BLaER1 (cell line): ENCODE measurements around the gene ARHGAP24.

ENCODE experiments used
- H3K27ac ChIP-seq: shearing (Covaris generic); formaldehyde crosslinking; 2 replicates; pipeline ENCODE4 v1.8.1; 2022
- H3K27me3 ChIP-seq: shearing (Covaris generic); formaldehyde crosslinking; 2 replicates; pipeline ENCODE4 v1.8.1; 2022
- H3K36me3 ChIP-seq: shearing (Covaris generic); formaldehyde crosslinking; 2 replicates; pipeline ENCODE4 v1.8.1; 2022
- H3K4me1 ChIP-seq: shearing (Covaris generic); formaldehyde crosslinking; 2 replicates; pipeline ENCODE4 v1.8.1; 2022
- H3K4me2 ChIP-seq: shearing (Covaris generic); formaldehyde crosslinking; 2 replicates; pipeline ENCODE4 v1.8.1; 2022
- H3K4me3 ChIP-seq: shearing (Covaris generic); formaldehyde crosslinking; 2 replicates; pipeline ENCODE4 v1.8.1; 2022
- H3K9ac ChIP-seq: shearing (Covaris generic); formaldehyde crosslinking; 2 replicates; pipeline ENCODE4 v1.8.1; 2022
- H3K9me3 ChIP-seq: shearing (Covaris generic); formaldehyde crosslinking; 2 replicates; pipeline ENCODE4 v1.8.1; 2022
- H4K20me1 ChIP-seq: shearing (Covaris generic); formaldehyde crosslinking; 2 replicates; pipeline ENCODE4 v1.8.1; 2022
- Cebpa-rat ChIP-seq: shearing (Covaris generic); IDR thresholded peaks from 2 replicates; pipeline ENCODE4 v1.8.1; 2022

ARHGAP24 gene

GRCh38 chr4:85474818-85475630 lies at the start of gene ARHGAP24:
TSS of gene ARHGAP24 (plus strand) at chr4:85475150.
- H4K20me1 ChIP-seq, result no peaks in the 10 kb centered on the region
- no peak within 1 kb of the TSS for H3K4me3 ChIP-seq
- H3K9me3 ChIP-seq, result no peaks in the 10 kb centered on the region
- no peak within 1 kb of the TSS for H3K9ac ChIP-seq
- H3K27me3 ChIP-seq, result no peaks in the 10 kb centered on the region
- no peaks in the 10 kb centered on the region for H3K4me1 ChIP-seq
- no peaks in the 10 kb centered on the region for H3K36me3 ChIP-seq
- no peak within 1 kb of the TSS for H3K4me2 ChIP-seq
- H3K27ac ChIP-seq, result no peak within 1 kb of the TSS
- no peak for TF ChIP-seq Cebpa-rat

GRCh38 chr4:85426366-85426765 lies 48.6 kb upstream of the ARHGAP24 start:
- Histone ChIP-seq H3K4me3 (no peak overlapping the region), H3K9ac (no peak overlapping the region), H3K9me3 (no peaks in the 10 kb centered on the region), H4K20me1 (no peaks in the 10 kb centered on the region), H3K4me2 (no peak overlapping the region), H3K27me3 (no peaks in the 10 kb centered on the region), H3K36me3 (no peaks in the 10 kb centered on the region), H3K27ac (no peak overlapping the region), H3K4me1 (no peaks in the 10 kb centered on the region)
- no peak for TF ChIP-seq Cebpa-rat

GRCh38 chr4:85427123-85427522 lies 47.8 kb upstream of the ARHGAP24 start:
- TF ChIP-seq Cebpa-rat, result no peak

GRCh38 chr4:85430226-85430625 lies 44.7 kb upstream of the ARHGAP24 start:
- no peaks in the 10 kb centered on the region for H3K27me3 ChIP-seq
- TF ChIP-seq Cebpa-rat, result no peak
- no peaks in the 10 kb centered on the region for H3K4me1 ChIP-seq
- no peaks in the 10 kb centered on the region for H3K36me3 ChIP-seq
- H3K4me2 ChIP-seq, result no peak overlapping the region
- no peak overlapping the region for H3K4me3 ChIP-seq
- H3K9me3 ChIP-seq, result no peaks in the 10 kb centered on the region
- no peaks in the 10 kb centered on the region for H4K20me1 ChIP-seq
- H3K9ac ChIP-seq, result no peak overlapping the region
- no peak overlapping the region for H3K27ac ChIP-seq

More at GRCh38 chr4:85427123-85427522, 47.8 kb upstream of the ARHGAP24 start:
- Histone ChIP-seq H3K36me3 (no peaks in the 10 kb centered on the region), H3K27ac (no peak overlapping the region), H3K27me3 (no peaks in the 10 kb centered on the region), H3K9me3 (no peaks in the 10 kb centered on the region), H3K4me2 (no peak overlapping the region), H3K4me3 (no peak overlapping the region), H3K4me1 (no peaks in the 10 kb centered on the region), H4K20me1 (no peaks in the 10 kb centered on the region), H3K9ac (no peak overlapping the region)

GRCh38 chr4:85430697-85431096 lies 44.3 kb upstream of the ARHGAP24 start:
- Histone ChIP-seq H3K4me3 (no peak overlapping the region), H3K9ac (no peak overlapping the region), H4K20me1 (no peaks in the 10 kb centered on the region), H3K9me3 (no peaks in the 10 kb centered on the region), H3K4me1 (no peaks in the 10 kb centered on the region), H3K4me2 (no peak overlapping the region), H3K27ac (no peak overlapping the region), H3K36me3 (no peaks in the 10 kb centered on the region), H3K27me3 (no peaks in the 10 kb centered on the region)
- TF ChIP-seq Cebpa-rat, result no peak

- H3K27ac ChIP-seq, result no peak overlapping the region
- no peak overlapping the region for H3K4me2 ChIP-seq
- no peak overlapping the region for H3K4me3 ChIP-seq
- H3K27me3 ChIP-seq, result no peaks in the 10 kb centered on the region
- no peaks in the 10 kb centered on the region for H3K9me3 ChIP-seq
- H4K20me1 ChIP-seq, result no peaks in the 10 kb centered on the region
- H3K9ac ChIP-seq, result no peak overlapping the region
- no peak for TF ChIP-seq Cebpa-rat
- no peaks in the 10 kb centered on the region for H3K36me3 ChIP-seq
- no peaks in the 10 kb centered on the region for H3K4me1 ChIP-seq
Measured at GRCh38 chr4:85431156-85431555, 43.8 kb upstream of the ARHGAP24 start.

GRCh38 chr4:85431881-85432485 lies 43.0 kb upstream of the ARHGAP24 start:
- H3K4me1 ChIP-seq, result no peaks in the 10 kb centered on the region
- H3K4me2 ChIP-seq, result no peak overlapping the region
- no peaks in the 10 kb centered on the region for H3K9me3 ChIP-seq
- H3K27me3 ChIP-seq, result no peaks in the 10 kb centered on the region
- H3K27ac ChIP-seq, result no peak overlapping the region
- no peak for TF ChIP-seq Cebpa-rat
- H3K36me3 ChIP-seq, result no peaks in the 10 kb centered on the region
- H3K9ac ChIP-seq, result no peak overlapping the region
- H3K4me3 ChIP-seq, result no peak overlapping the region
- no peaks in the 10 kb centered on the region for H4K20me1 ChIP-seq

GRCh38 chr4:85445050-85445639 lies 29.8 kb upstream of the ARHGAP24 start:
- TF ChIP-seq Cebpa-rat, result no peak
- H3K27ac ChIP-seq, result no peak overlapping the region
- H3K4me3 ChIP-seq, result no peak overlapping the region
- H4K20me1 ChIP-seq, result no peaks in the 10 kb centered on the region
- no peaks in the 10 kb centered on the region for H3K4me1 ChIP-seq
- no peak overlapping the region for H3K4me2 ChIP-seq
- no peaks in the 10 kb centered on the region for H3K9me3 ChIP-seq
- no peak overlapping the region for H3K9ac ChIP-seq
- no peaks in the 10 kb centered on the region for H3K36me3 ChIP-seq
- H3K27me3 ChIP-seq, result no peaks in the 10 kb centered on the region

- no peaks in the 10 kb centered on the region for H4K20me1 ChIP-seq
- no peaks in the 10 kb centered on the region for H3K4me1 ChIP-seq
- no peaks in the 10 kb centered on the region for H3K27me3 ChIP-seq
- no peak overlapping the region for H3K27ac ChIP-seq
- no peak overlapping the region for H3K4me2 ChIP-seq
- H3K36me3 ChIP-seq, result no peaks in the 10 kb centered on the region
- H3K9ac ChIP-seq, result no peak overlapping the region
- no peaks in the 10 kb centered on the region for H3K9me3 ChIP-seq
- no peak for TF ChIP-seq Cebpa-rat
- H3K4me3 ChIP-seq, result no peak overlapping the region
Measured at GRCh38 chr4:85446141-85446861, 28.6 kb upstream of the ARHGAP24 start.
